Endodermal cell (in vitro differentiated cells): ENCODE measurements around the gene ELK4. TPM values are rescaled to one million over a fixed set of nuclear protein-coding genes. Genes with fewer than 3 reads are reported as not detected.
A peak's percentile ranks its signal among the peaks of the same experiment; 100 is the strongest.

Experiments
- DNase-seq: peaks from one replicate; pipeline ENCODE4 v3.0.0-alpha.2; 2017
- H3K27ac ChIP-seq: 2 replicates; pipeline ENCODE4 v1.5.1; 2013; ENCODE audit warnings: mild to moderate bottlenecking, low read depth, low read length, moderate library complexity
- H3K27me3 ChIP-seq: 2 replicates; pipeline ENCODE4 v1.6.1; 2013; ENCODE audit warnings: mild to moderate bottlenecking, low read length, moderate library complexity; ENCODE audit not compliant: insufficient read depth, control insufficient read depth, poor library complexity, severe bottlenecking
- H3K36me3 ChIP-seq: 2 replicates; pipeline ENCODE4 v1.7.0; 2013; ENCODE audit warnings: mild to moderate bottlenecking, low read length, moderate library complexity; ENCODE audit not compliant: control insufficient read depth, insufficient read depth
- H3K4me1 ChIP-seq: one replicate; pipeline ENCODE4 v1.7.0; 2013; ENCODE audit warnings: low read length; ENCODE audit not compliant: control insufficient read depth, insufficient read depth
- H3K4me3 ChIP-seq: 2 replicates; pipeline ENCODE4 v1.5.1; 2013; ENCODE audit warnings: mild to moderate bottlenecking, low read length, moderate library complexity
- H3K9ac ChIP-seq: 2 replicates; pipeline ENCODE4 v1.6.1; 2013; ENCODE audit warnings: mild to moderate bottlenecking, low read length, moderate library complexity; ENCODE audit not compliant: poor library complexity, severe bottlenecking; ENCODE audit errors: extremely low read depth
- H3K9me3 ChIP-seq: 2 replicates; pipeline ENCODE4 v1.6.1; 2013; ENCODE audit warnings: mild to moderate bottlenecking, low read length, moderate library complexity; ENCODE audit not compliant: control insufficient read depth
- H3K27ac Mint-ChIP-seq: 2 replicates; pipeline ENCODE4 v1.8.0; 2020; ENCODE audit warnings: mixed read lengths
- H3K27me3 Mint-ChIP-seq: 2 replicates; pipeline ENCODE4 v1.8.0; 2021; ENCODE audit warnings: mild to moderate bottlenecking, mixed read lengths; ENCODE audit not compliant: insufficient read depth
- H3K36me3 Mint-ChIP-seq: 2 replicates; pipeline ENCODE4 v1.8.0; 2020; ENCODE audit warnings: low read depth, mixed read lengths
- H3K4me1 Mint-ChIP-seq: 2 replicates; pipeline ENCODE4 v1.8.0; 2020; ENCODE audit warnings: mixed read lengths
- H3K4me3 Mint-ChIP-seq: 2 replicates; pipeline ENCODE4 v1.8.0; 2020; ENCODE audit warnings: mild to moderate bottlenecking, moderate library complexity, mixed read lengths
- H3K9me3 Mint-ChIP-seq: 2 replicates; pipeline ENCODE4 v1.8.0; 2020; ENCODE audit warnings: mild to moderate bottlenecking, mixed read lengths
- CTCF ChIP-seq: fragments of 200-600 bp; sonication (generic); conservative IDR thresholded peaks from 2 replicates; pipeline ENCODE4 v1.5.0; 2021; ENCODE audit warnings: antibody characterized with exemption, mild to moderate bottlenecking
- WGBS, 2 experiments: methylation state at CpG; one replicate each; pipeline versions ENCODE4 v1.1.5 to v1.1.7; 2013; ENCODE audit warnings: missing lambda C conversion rate in 2 of 2, mixed read lengths in 1 of 2; ENCODE audit not compliant: insufficient coverage in 1 of 2, insufficient read length in 1 of 2; 5-methylcytosine and 5-hydroxymethylcytosine counted together
- total RNA-seq, 2 donors: library from RNA; stranded (reverse); fragmentation: NEBNext Ultra II Directional in 1 of 2; extraction: Animal tissue kit (Norgen Biotek cat#: 25700) in 1 of 2; gene quantifications; 2 replicates in 1 of 2; 3 replicates in 1 of 2; pipeline ENCODE4 v1.2.1, GENCODE V29; 2021

The ELK4 gene
- total RNA-seq, 2 donors from 2014 or later = 29.6 to 41.6 TPM

GRCh38 chr1:205627956-205628355 is 3.9 kb downstream of the ELK4 start:
- Mint-ChIP-seq H3K9me3 (no peaks in the 10 kb centered on the region), H3K4me1 (peaks cover 18% of the 10 kb centered on the region), H3K36me3 (peaks cover 19% of the 10 kb centered on the region), H3K4me3 (no peak overlapping the region), H3K27me3 (no peaks in the 10 kb centered on the region), H3K27ac (no peak overlapping the region)
- Histone ChIP-seq H3K4me1 (no peaks in the 10 kb centered on the region), H3K27ac (no peak overlapping the region), H3K36me3 (peaks cover 20% of the 10 kb centered on the region), H3K9me3 (no peaks in the 10 kb centered on the region), H3K9ac (no peak overlapping the region), H3K27me3 (no peaks in the 10 kb centered on the region), H3K4me3 (no peak overlapping the region)
- no peak for DNase-seq
- 94 to 98% methylated on average over 7 to 8 of the region's 8 CpGs for WGBS, 2 experiments
- TF ChIP-seq CTCF = no peak

GRCh38 chr1:205626216-205626615 is 5.6 kb downstream of the ELK4 start:
- Mint-ChIP-seq H3K27me3 (no peaks in the 10 kb centered on the region), H3K9me3 (no peaks in the 10 kb centered on the region), H3K27ac (peak overlapping the region; percentile 39), H3K4me3 (no peak overlapping the region), H3K36me3 (peaks cover 29% of the 10 kb centered on the region), H3K4me1 (peaks cover 15% of the 10 kb centered on the region)
- no peak overlapping the region for H3K27ac ChIP-seq
- H3K9ac ChIP-seq = no peak overlapping the region
- no peaks in the 10 kb centered on the region for H3K27me3 ChIP-seq
- H3K9me3 ChIP-seq = no peaks in the 10 kb centered on the region
- no peaks in the 10 kb centered on the region for H3K4me1 ChIP-seq
- H3K4me3 ChIP-seq = no peak overlapping the region
- peaks cover 36% of the 10 kb centered on the region for H3K36me3 ChIP-seq
- no peak for TF ChIP-seq CTCF
- 84% methylated on average over 3 of the region's 3 CpGs; no CpG with 5 or more reads in 1 of the 2 experiments for WGBS, 2 experiments
- DNase-seq = no peak

GRCh38 chr1:205623646-205624045 is 8.2 kb downstream of the ELK4 start:
- no peak for TF ChIP-seq CTCF
- no peaks in the 10 kb centered on the region for H3K27me3 ChIP-seq
- Mint-ChIP-seq H3K9me3 (no peaks in the 10 kb centered on the region), H3K27me3 (no peaks in the 10 kb centered on the region), H3K4me3 (no peak overlapping the region), H3K36me3 (peaks cover 49% of the 10 kb centered on the region), H3K27ac (no peak overlapping the region), H3K4me1 (peaks cover 6% of the 10 kb centered on the region)
- no peak overlapping the region for H3K4me3 ChIP-seq
- no peak overlapping the region for H3K9ac ChIP-seq
- no peak for DNase-seq
- H3K9me3 ChIP-seq = no peaks in the 10 kb centered on the region
- H3K4me1 ChIP-seq = no peaks in the 10 kb centered on the region
- peaks cover 61% of the 10 kb centered on the region for H3K36me3 ChIP-seq
- WGBS, 2 experiments = 96% methylated on average over 4 of the region's 4 CpGs
- no peak overlapping the region for H3K27ac ChIP-seq
